ENCODE measurements around the gene EFCAB6.

DNA sequence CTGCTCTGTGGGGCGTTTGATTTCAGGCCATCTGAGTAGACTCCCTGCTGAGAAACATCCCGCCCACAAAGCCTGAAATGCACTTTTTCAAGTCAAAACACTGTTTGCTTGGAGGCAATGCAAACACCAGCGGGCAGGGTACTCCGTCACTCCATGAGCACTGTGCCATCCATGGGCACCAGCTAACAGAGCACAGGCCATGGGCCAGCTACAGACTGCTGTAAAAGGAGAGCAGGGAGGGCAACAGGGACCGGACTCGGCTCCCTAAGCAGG is 16.6 kb upstream of the EFCAB6 start:
- TF ChIP-seq, protein P1, sequence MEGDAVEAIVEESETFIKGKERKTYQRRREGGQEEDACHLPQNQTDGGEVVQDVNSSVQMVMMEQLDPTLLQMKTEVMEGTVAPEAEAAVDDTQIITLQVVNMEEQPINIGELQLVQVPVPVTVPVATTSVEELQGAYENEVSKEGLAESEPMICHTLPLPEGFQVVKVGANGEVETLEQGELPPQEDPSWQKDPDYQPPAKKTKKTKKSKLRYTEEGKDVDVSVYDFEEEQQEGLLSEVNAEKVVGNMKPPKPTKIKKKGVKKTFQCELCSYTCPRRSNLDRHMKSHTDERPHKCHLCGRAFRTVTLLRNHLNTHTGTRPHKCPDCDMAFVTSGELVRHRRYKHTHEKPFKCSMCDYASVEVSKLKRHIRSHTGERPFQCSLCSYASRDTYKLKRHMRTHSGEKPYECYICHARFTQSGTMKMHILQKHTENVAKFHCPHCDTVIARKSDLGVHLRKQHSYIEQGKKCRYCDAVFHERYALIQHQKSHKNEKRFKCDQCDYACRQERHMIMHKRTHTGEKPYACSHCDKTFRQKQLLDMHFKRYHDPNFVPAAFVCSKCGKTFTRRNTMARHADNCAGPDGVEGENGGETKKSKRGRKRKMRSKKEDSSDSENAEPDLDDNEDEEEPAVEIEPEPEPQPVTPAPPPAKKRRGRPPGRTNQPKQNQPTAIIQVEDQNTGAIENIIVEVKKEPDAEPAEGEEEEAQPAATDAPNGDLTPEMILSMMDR (IDR thresholded peaks at IDR 0.05; ENCODE audit: low read depth, low read length, poor library complexity, severe bottlenecking): no peak
- no peak for TF ChIP-seq EZH2phosphoT487 (IDR thresholded peaks at IDR 0.05; ENCODE audit: borderline replicate concordance, low read length)

Data from DOHH2 (cell line).